NOMO-1 treated with DMSO at 0.1 percent for 48 hours (cell line): Measurements from ENCODE around the gene TBC1D9B.
"Not testable (repeated sequence)": the region's sequence is repeated elsewhere in the genome, so short reads cannot be mapped to it uniquely, and the experiment has no call there.

Experiments
- DNase-seq: peaks from one replicate; lab custom pipeline; 2025; ENCODE audit not compliant: unreplicated experiment; lab: John Stamatoyannopoulos, UW

TBC1D9B gene

GRCh38 chr5:179886190-179886911, 21.3 kb downstream of the TBC1D9B start:
- DNase-seq = no peak

- no peak for DNase-seq
Observed at GRCh38 chr5:179885491-179886090, 22.1 kb downstream of the TBC1D9B start.

DNA sequence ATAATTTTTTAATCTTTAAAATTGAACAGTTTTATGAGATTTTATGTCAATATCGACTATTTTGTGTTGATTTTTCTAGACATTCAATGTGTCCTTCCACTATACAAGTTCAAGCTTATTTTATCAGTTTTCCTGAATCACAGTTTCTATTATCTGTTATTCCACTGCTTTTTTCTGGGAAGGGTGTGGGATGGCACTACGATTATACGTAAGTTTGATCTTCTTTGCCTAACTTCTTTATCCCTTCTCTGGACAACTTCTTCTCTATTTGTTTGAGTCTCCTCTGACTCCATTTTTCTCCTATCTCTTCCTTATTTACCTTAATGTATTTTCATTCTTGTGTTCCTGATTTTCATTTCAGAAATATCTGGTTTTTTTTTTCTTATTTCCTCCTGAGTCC, 24.5 kb downstream of the TBC1D9B start:
- no peak for DNase-seq

DNA sequence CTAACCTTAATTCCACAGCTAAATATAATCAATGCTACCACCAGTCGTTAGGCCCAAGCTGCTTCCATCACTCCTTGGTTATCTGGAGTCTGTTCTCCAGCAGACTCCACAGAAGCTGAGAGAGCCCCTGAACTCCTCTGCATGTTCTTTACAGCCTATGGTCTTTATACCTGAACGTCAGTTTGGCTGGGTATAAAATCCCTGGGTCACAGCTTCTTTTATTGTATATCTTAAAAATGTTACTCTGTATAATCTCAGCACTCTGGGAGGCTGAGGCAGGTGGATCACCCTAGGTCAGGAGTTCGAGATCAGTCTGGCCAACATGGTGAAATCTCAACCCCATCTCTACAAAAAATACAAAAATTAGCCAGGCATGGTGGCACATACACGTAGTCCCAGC, 25.4 kb downstream of the TBC1D9B start:
- no peak for DNase-seq

- DNase-seq = no peak
Observed at GRCh38 chr5:179880848-179881590, 26.7 kb downstream of the TBC1D9B start.

DNA sequence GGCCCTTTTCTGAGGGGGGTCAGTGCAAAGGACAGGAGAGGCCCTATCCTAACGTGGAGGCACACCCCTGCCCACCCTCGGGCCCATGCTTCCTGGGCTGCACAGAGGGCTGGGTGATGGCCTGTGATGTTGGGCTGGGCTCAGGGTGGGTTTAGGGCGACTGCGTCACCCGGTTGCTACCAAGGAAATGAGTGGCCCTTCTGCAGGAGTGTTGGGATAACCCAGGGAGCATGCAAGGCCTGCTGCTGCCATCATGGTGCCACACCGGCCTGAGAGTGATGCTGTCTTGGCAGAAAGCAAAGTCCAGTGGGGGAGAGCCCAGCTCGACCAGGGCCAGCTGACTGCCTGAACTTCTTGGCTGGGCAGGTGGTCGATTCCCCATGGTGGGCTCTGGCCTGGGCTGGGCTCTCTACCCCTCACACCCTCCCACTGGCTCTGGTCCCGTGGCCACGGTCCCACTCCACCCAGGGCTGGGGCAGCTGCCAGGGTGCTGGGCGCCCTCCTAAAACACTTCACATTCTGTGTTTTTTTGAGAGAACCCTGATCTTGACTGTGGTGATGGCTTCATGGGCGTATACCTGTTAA, 27.5 kb downstream of the TBC1D9B start:
- DNase-seq = no peak

DNA sequence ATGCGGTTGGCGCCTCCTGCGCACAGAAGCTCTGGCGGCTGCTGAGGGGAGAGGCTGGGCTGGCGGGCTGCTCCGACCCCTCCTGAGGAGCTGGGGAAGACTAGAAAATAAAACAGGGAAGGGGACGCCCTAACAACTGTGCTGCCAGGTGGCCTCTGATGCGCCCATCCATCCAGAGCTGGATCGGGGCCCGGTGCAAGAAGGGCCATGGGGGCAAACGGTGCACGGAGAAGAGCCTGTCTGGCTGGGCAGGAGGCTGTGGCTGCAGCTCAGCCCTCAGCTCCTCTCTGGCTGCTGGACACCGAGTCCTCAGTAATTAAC, 28.0 kb downstream of the TBC1D9B start:
- no peak for DNase-seq

- no peak for DNase-seq
Observed at GRCh38 chr5:179879003-179879689, 28.6 kb downstream of the TBC1D9B start.

DNA sequence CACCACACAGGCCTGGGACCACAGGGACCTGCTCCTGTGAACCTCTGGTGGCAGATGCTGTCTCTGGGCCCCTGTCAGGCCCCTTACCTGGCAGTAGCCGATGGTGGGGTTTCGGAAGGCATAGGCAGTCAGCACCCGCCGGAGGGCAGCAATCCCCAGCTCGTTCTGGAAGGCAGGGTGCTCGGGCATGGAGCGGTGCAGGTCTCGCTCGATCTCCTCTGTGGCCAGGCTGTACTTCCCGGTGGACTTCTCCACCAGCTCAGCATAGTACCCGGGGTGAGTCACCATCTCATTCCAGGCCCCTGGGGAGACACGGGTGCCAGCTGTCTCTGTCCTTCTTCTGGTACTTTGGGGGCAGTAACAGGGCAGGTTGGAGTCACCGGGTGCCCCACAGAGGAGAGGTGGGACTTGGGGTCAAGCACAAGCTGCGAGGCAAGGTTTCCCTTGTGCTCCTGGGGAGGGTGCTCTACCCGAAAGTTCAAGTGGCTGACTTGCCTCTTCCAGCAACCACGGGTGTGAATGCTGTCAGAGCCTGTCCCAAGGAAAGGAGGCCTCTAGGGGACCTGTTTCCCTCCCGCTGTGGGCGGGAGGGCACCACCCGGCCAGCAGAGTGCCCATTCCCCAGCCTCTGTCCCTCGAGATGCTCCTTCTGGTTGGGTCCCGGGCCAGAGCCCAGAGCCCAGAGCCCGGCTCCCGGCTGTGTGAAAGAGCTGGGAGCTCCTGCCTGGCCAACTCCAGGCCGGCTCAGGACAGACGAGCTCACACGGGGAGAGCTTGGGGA, 29.3 kb downstream of the TBC1D9B start:
- no peak for DNase-seq

DNA sequence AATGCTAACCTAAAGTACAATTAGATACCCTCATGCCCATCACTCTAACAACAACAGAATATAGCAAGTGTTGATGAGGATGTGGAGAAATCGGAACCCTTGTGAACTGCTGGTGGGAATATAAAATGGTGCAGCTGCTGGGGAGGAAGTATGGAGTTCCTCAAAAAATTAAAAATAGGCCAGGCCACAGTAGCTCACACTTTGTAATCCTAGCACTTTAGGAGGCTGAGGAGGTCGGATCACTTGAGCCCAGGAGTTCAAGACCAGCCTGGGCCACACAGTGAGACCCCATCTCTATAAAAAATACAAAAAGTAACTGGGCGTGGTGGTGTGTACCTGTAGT, 31.1 kb downstream of the TBC1D9B start:
- no peak for DNase-seq

DNA sequence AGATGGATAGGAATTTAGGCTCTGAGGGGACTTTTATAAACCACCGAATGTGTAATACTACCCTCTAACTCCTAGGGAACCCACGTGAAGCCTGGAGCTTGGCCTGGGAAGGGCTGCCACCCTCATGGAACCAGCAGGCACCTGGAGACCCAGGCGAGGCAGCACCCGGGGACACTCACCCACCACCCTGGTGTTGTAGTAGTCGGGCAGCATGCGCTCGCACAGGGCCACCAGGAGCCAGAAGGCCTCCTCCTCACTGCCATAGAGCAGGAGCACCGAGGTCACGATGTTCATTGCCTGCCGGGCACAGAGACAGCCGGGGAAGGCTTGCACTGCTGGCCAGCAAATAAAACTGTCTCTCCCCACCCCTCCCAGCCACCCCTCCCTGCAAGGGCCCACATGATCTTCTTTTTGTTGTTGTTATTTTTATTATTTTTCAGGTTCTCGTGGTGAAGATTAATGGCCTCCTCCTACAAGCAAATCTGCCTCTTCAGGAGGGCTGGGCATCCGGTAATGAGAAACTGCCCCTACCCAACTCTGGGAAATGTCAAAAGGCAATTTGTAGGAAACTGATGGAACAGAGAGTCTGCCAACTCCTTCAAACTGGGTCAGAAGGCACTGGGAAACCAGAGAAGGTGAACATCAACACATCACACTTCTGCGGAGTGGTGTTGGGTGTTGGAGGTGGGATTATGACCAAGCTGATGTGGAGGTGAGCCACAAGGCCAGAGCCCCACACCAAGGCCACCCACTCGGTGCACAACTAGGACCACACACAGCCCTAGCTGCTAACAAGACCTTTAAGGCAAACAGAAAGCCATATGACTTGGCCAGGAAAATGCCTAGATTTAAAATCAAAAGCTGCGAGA, 31.7 kb downstream of the TBC1D9B start:
- DNase-seq = no peak

DNA sequence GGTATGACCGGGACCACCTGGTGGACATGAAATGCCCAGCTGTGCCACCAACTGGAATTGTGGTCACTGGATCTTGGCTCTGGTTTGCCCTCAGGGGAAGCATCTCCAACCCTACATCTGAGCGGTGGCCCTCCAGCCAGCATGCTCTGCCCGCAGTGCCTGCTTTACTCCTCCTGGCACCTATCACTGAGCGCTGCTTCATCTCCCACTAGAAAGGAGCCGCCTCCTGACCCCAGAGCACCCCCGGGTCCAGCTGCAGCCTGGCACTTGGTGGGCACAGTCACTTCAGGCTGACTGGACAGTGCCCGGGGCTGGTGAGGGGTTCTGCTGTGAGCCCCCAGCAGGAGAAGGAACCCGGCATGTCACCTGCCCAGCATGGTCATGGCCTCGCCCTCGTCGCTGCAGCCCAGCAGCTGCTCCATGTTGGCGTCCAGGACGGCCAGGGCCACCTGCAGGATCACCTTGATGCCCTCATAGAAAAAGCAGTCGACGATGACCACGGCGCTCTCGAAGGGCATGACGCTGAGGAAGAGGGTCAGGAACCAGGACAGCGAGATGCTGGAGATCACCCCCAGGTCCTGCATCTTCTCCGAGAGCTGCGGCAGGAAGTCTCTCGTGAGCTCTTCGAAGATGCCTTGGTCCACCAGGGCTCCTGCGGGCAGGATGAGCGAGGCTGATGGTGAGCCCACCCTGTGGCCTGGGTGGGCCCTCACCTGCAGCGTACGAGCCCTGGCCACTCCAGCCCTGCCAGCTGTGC, 33.0 kb downstream of the TBC1D9B start:
- no peak for DNase-seq

- DNase-seq = no peak
Observed at GRCh38 chr5:179874136-179874535, 33.6 kb downstream of the TBC1D9B start.

DNA sequence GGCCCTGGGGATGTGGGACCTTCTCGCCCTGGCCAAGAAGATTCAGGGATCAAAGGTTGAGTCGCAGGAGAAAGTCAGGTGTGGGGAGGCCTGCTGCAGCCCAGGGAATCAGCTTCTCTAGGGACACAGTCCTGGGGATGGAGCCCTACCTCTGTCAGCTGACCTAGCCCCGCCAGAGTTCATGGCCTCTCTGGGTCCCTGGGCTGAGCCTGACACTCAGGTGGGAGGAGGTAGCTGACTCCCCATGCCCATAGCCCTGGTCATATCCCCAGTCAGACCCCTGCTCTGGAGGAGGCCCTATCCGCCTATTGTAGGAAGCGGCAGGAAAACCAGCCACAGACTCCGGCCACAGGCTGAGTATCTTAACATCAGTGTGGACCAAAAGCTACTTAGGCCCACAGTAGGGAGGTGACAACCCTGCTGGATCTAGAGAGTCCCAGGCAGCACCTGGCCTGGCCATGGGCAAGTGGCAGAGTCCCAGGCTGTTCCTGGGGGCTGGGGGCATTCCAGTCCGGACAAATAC, 34.0 kb downstream of the TBC1D9B start:
- DNase-seq = no peak

DNA sequence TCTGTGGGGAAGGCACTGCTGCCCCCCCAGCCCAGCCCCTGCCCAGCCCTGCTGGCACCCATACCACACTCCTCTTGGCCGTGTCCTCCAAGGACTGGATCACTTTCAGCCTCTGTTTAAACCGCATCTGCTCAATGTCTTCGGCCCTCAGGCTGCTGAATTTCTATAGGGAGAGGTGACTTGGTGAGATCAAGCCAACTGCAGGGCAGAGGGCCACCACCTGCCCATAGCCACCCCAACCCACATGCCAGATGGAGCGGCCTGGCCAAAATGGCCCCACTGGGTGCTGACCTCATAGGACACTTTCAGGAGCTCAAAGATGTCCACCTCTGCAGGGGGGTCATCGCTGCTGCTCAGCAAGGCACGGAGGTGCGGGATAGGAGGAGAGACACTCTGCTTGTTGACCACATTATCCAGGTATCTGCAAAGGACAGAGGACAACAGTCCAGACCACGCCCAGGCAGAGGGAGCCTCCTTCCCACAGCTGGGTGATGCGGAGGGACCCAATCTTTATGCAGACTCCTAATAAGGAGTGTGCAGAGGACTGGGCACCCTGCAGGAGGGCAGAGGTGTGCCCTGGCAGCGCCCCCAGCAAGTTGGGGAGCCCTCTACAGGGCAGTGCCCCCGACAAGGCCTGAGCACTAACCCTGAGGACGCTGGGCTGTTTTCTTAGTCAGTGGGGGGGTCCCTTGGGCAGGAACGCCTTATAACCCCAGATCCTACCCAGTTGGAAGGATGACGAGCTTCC, 34.7 kb downstream of the TBC1D9B start:
- no peak for DNase-seq

DNA sequence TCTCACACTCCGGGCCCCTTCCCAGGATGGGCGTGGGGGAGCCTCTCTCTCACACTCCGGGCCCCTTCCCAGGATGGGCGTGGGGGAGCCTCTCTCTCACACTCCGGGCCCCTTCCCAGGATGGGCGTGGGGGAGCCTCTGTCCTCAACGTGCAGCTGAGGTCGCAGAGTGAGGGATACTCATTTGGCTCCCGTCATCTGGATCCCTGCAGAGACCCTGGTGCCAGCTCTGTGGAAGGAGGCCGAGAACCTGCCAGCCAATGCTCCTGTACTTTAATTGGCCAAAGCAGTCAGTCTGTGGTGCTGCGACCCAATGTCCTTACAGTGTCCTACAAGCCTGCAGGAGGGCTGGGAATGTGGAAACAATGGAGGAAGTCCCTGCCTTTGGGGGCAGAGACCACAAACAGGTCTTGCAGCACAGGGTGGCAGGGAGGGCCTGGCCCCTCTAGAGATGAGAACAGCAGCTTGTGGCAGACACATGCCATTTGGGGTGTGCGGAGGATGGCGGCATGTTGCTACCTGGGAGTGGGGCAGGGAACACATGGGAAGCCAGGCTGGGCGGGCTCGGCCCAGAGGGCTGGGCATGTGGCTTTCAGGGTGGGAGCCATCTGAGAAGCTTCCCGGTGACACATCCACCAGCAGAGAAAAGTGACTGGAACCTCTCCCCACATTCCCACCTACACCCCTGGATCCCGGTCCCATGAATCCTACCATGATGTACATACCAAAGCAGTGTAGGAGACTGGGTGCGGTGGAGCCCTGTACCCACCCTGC, 35.5 kb downstream of the TBC1D9B start:
- DNase-seq = no peak

- not testable (repeated sequence) for DNase-seq
Observed at GRCh38 chr5:179871533-179871932, 36.2 kb downstream of the TBC1D9B start.
